LNCaP clone FGC (cell line): Measurements from ENCODE around the gene POLR2E.

ENCODE experiments used
- DNase-seq: peaks from one replicate; pipeline ENCODE4 v3.0.0-alpha.2; 2011; ENCODE audit warnings: low read depth
- H3K4me3 ChIP-seq: 2 replicates; pipeline ENCODE4 v1.5.1; 2011; ENCODE audit warnings: mild to moderate bottlenecking, low read depth, low read length, control low read depth
- CTCF ChIP-seq: IDR thresholded peaks from 2 replicates; pipeline ENCODE4 v1.5.1; 2012; ENCODE audit warnings: mild to moderate bottlenecking; ENCODE audit not compliant: control insufficient read depth, insufficient read depth; ENCODE audit errors: extremely low read depth

POLR2E gene

GRCh38 chr19:1136621-1137317, 41.6 kb upstream of the POLR2E start:
- no peak for TF ChIP-seq CTCF
- no peak for DNase-seq
- no peak overlapping the region for H3K4me3 ChIP-seq

GRCh38 chr19:1136201-1136600, 41.0 kb upstream of the POLR2E start:
- no peak overlapping the region for H3K4me3 ChIP-seq
- no peak for DNase-seq
- TF ChIP-seq CTCF, result no peak

GRCh38 chr19:1135454-1135853, 40.3 kb upstream of the POLR2E start:
- TF ChIP-seq CTCF, result no peak
- no peak for DNase-seq
- H3K4me3 ChIP-seq, result no peak overlapping the region

GRCh38 chr19:1134431-1134830, 39.3 kb upstream of the POLR2E start:
- no peak overlapping the region for H3K4me3 ChIP-seq
- no peak for DNase-seq
- no peak for TF ChIP-seq CTCF

- no peak for DNase-seq
- no peak for TF ChIP-seq CTCF
- no peak overlapping the region for H3K4me3 ChIP-seq
These were observed 38.3 kb upstream of the POLR2E start for GRCh38 chr19:1133471-1133929.

- no peak for DNase-seq
- no peak overlapping the region for H3K4me3 ChIP-seq
- no peak for TF ChIP-seq CTCF
These were observed 37.6 kb upstream of the POLR2E start for GRCh38 chr19:1132552-1133383.
